Endothelial cell of umbilical vein (primary cell): ENCODE data around the gene FNDC3A. TPM values are rescaled to one million over a fixed set of nuclear protein-coding genes. Genes with fewer than 3 reads are reported as not detected.

Source experiments
- BruUV-seq: library from RNA; stranded (reverse); fragments of 400-500 nt; replicated peaks from 2 replicates; lab custom pipeline; 2021; lab: Mats Ljungman, UMichigan
- CTCF ChIA-PET: fragments of 300-600, 350-600 bp; sonication (Branson Sonifier 250); formaldehyde crosslinking; loops from one replicate; lab custom pipeline; 2021; ENCODE audit warnings: antibody characterized with exemption, inconsistent platforms; lab: Charles Lee
- POLR2A ChIA-PET: fragments of 300-600, 350-600 bp; sonication (Branson Sonifier 250); formaldehyde crosslinking; loops from one replicate; lab custom pipeline; 2021; ENCODE audit warnings: antibody characterized with exemption, inconsistent platforms; lab: Charles Lee
- DNase-seq: peaks from one replicate; pipeline ENCODE4 v3.0.0-alpha.2; 2011; ENCODE audit warnings: low read depth, low spot score
- FAIRE-seq: peaks from 2 replicates; lab custom pipeline; 2011; peaks lifted over from hg19 to GRCh38; lab: Jason Lieb, UNC
- H2AFZ ChIP-seq: 2 replicates; pipeline ENCODE4 v1.6.0; 2012; ENCODE audit warnings: low read depth, low read length, control low read depth, inconsistent platforms
- H3K27ac ChIP-seq: 2 replicates; pipeline ENCODE4 v1.5.1; 2011; ENCODE audit warnings: low read depth, mild to moderate bottlenecking, control low read depth, low read length, moderate library complexity; ENCODE audit not compliant: insufficient read depth
- H3K27me3 ChIP-seq, 2 experiments: 2 replicates each; pipeline versions ENCODE4 v1.6.0 to v1.6.1; 2011; ENCODE audit warnings: low read length in 2 of 2, mixed read lengths in 1 of 2; ENCODE audit not compliant: control insufficient read depth in 2 of 2, insufficient read depth in 2 of 2
- H3K36me3 ChIP-seq, 2 experiments: 2 replicates in 1 of 2; 3 replicates in 1 of 2; pipeline ENCODE4 v1.5.1; 2011; ENCODE audit warnings: low read length in 2 of 2, mild to moderate bottlenecking in 1 of 2, moderate library complexity in 1 of 2; ENCODE audit not compliant: control insufficient read depth in 2 of 2, insufficient read depth in 2 of 2; ENCODE audit errors: extremely low read depth in 1 of 2
- H3K4me1 ChIP-seq: 3 replicates; pipeline ENCODE4 v1.5.1; 2011; ENCODE audit warnings: mild to moderate bottlenecking, low read length; ENCODE audit not compliant: control insufficient read depth, insufficient read depth; ENCODE audit errors: extremely low read depth
- H3K4me2 ChIP-seq: 2 replicates; pipeline ENCODE4 v1.6.1; 2011; ENCODE audit warnings: low read length, control low read depth, mixed read lengths; ENCODE audit not compliant: insufficient read depth
- H3K4me3 ChIP-seq, 3 experiments: fragments of 200-600 bp in 1 of 3; sonication (generic), shearing (Covaris generic) in 1 of 3; replicated peaks in 1 of 3; 2 replicates each; pipeline ENCODE4 v1.5.1; 2011 to 2016; ENCODE audit warnings: control low read depth in 3 of 3, low read length in 3 of 3, mild to moderate bottlenecking in 2 of 3, inconsistent platforms in 1 of 3, low read depth in 1 of 3, moderate library complexity in 1 of 3; ENCODE audit not compliant: insufficient read depth in 1 of 3
- H3K79me2 ChIP-seq: 2 replicates; pipeline ENCODE4 v1.6.0; 2012; ENCODE audit warnings: low read length, inconsistent platforms; ENCODE audit not compliant: control insufficient read depth, insufficient read depth
- H3K9ac ChIP-seq: replicated peaks from 2 replicates; pipeline ENCODE3; 2011; ENCODE audit warnings: low read length, control low read depth; ENCODE audit not compliant: insufficient read depth; ENCODE audit errors: extremely low read depth
- H3K9me1 ChIP-seq: replicated peaks from 3 replicates; pipeline ENCODE4 v1.6.0; 2011; ENCODE audit warnings: mild to moderate bottlenecking, low read length; ENCODE audit not compliant: control insufficient read depth, insufficient read depth; ENCODE audit errors: extremely low read depth
- H3K9me3 ChIP-seq: replicated peaks from 2 replicates; pipeline ENCODE4 v1.5.1; 2012; ENCODE audit warnings: low read length, inconsistent platforms; ENCODE audit not compliant: control insufficient read depth, insufficient read depth
- H4K20me1 ChIP-seq: replicated peaks from 2 replicates; pipeline ENCODE3; 2011; ENCODE audit warnings: mild to moderate bottlenecking, low read length; ENCODE audit not compliant: control insufficient read depth, insufficient read depth; ENCODE audit errors: extremely low read depth
- EZH2 ChIP-seq: IDR thresholded peaks from 2 replicates; pipeline ENCODE4 v1.6.1; 2012; ENCODE audit warnings: borderline replicate concordance, low read depth, mild to moderate bottlenecking, moderate library complexity, low read length, inconsistent platforms; ENCODE audit not compliant: severe bottlenecking
- FOS ChIP-seq: IDR thresholded peaks from 2 replicates; pipeline ENCODE4 v1.6.1; 2011; ENCODE audit warnings: mild to moderate bottlenecking, low read length, moderate library complexity, borderline replicate concordance; ENCODE audit not compliant: insufficient read depth
- GATA2 ChIP-seq: IDR thresholded peaks from 2 replicates; pipeline ENCODE4 v1.7.0; 2011; ENCODE audit warnings: low read depth, mild to moderate bottlenecking, moderate library complexity, mixed read lengths, low read length; ENCODE audit not compliant: insufficient read length, insufficient read depth
- JUN ChIP-seq: IDR thresholded peaks from 2 replicates; pipeline ENCODE4 v1.6.1; 2011; ENCODE audit warnings: borderline replicate concordance, low read depth; ENCODE audit not compliant: insufficient read length, insufficient read depth
- MYC ChIP-seq: IDR thresholded peaks from one replicate; pipeline ENCODE4 v1.6.1; 2011; ENCODE audit warnings: mild to moderate bottlenecking, low read depth, low read length
- POLR2A ChIP-seq: IDR thresholded peaks from 2 replicates; pipeline ENCODE4 v1.6.1; 2012; ENCODE audit warnings: low read depth, mild to moderate bottlenecking, control low read depth, low read length
- POLR2AphosphoS5 ChIP-seq: IDR thresholded peaks from 2 replicates; pipeline ENCODE4 v1.6.1; 2012; ENCODE audit warnings: low read depth, mild to moderate bottlenecking, control low read depth, low read length, moderate library complexity; ENCODE audit not compliant: insufficient read depth
- dilution Hi-C: fragments of 300-500 bp; cut with MboI; formaldehyde crosslinking; loops from one replicate; pipeline ENCODE4 v1.15.0; 2019; ENCODE audit warnings: low sequenced_read_pairs; ENCODE audit not compliant: extremely low pct_ligation_motif_present
- intact Hi-C: fragments of 100-400 bp; cut with micrococcal nuclease; formaldehyde crosslinking; loops from one replicate; pipeline ENCODE4 v1.10.0; 2022
- polyA plus RNA-seq, 4 experiments: library from polyadenylated mRNA; depleted of rRNA in 3 of 4; stranded (reverse) in 3 of 4; unstranded in 1 of 4; fragments of >200 nt; gene quantifications; 2 replicates each; pipeline versions ENCODE4 v1.2.1 to v1.2.3, GENCODE V29; 2011 to 2012; ENCODE audit warnings: missing spikeins in 1 of 4
- total RNA-seq: library from RNA; stranded (reverse); gene quantifications from 2 replicates; pipeline ENCODE4 v1.2.3, GENCODE V29; 2021
- TF ChIP-seq, protein P1 (sequence below): IDR thresholded peaks from 2 replicates; pipeline ENCODE4 v1.6.1; 2011; ENCODE audit not compliant: insufficient read depth, insufficient read length
- TF ChIP-seq, protein P2 (sequence below), 2 donors: IDR thresholded peaks; 1 replicate in 1 of 2; 2 replicates in 1 of 2; pipeline ENCODE4 v1.5.1; 2011; ENCODE audit warnings: low read length in 2 of 2, mild to moderate bottlenecking in 2 of 2, moderate library complexity in 2 of 2, control low read depth in 1 of 2, inconsistent platforms in 1 of 2, low read depth in 1 of 2; ENCODE audit not compliant: insufficient read depth in 1 of 2; ENCODE audit errors: extremely low read depth in 1 of 2

The FNDC3A gene
- total and polyA plus RNA-seq, 2 donors (not counting 3 experiments of a cell fraction or from before 2014, with no cell fraction given): 26.3 to 50.8 TPM

DNA sequence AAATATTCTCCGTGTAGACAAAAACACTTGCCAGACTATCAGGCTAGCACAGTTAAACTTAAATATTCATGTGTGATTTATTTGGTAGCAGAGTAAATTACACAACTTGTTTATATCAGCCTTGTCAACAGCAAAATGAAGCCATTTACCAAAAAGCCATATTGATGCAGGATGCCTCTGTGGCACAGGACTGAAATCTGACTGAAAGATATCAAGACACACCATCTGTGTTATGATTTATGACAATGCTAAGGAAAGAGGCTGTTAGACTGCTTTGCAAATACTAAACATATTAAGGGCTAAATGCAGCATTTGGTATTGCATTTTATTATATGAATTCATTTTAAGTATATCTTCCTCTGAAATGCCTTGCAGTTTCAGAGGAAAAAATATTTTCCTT is 44.8 kb upstream of the FNDC3A start:
- Histone ChIP-seq H3K4me1 (no peaks in the 10 kb centered on the region), H3K4me2 (no peak overlapping the region), H3K27me3 (peaks cover 9 to 19% of the 10 kb centered on the region in 2 experiments), H3K9me3 (no peaks in the 10 kb centered on the region), H3K79me2 (no peaks in the 10 kb centered on the region), H3K9me1 (no peaks in the 10 kb centered on the region), H4K20me1 (no peaks in the 10 kb centered on the region), H3K27ac (no peak overlapping the region), H2AFZ (no peak overlapping the region), H3K36me3 (no peaks in the 10 kb centered on the region), H3K4me3 (no peak overlapping the region), H3K9ac (no peak overlapping the region)
- POLR2A ChIA-PET: no interaction called here
- FAIRE-seq (no peak), DNase-seq (no peak)
- no TSS peak for BruUV-seq
- intact Hi-C loops (no loop called here), dilution Hi-C loops (no loop called here)
- CTCF ChIA-PET: no interaction called here
- TF ChIP-seq MYC (no peak), POLR2A (no peak), FOS (no peak), JUN (no peak), POLR2AphosphoS5 (no peak), EZH2 (no peak), GATA2 (no peak)
- TF ChIP-seq, protein P1, sequence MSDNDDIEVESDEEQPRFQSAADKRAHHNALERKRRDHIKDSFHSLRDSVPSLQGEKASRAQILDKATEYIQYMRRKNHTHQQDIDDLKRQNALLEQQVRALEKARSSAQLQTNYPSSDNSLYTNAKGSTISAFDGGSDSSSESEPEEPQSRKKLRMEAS: no peak
- TF ChIP-seq, protein P2, sequence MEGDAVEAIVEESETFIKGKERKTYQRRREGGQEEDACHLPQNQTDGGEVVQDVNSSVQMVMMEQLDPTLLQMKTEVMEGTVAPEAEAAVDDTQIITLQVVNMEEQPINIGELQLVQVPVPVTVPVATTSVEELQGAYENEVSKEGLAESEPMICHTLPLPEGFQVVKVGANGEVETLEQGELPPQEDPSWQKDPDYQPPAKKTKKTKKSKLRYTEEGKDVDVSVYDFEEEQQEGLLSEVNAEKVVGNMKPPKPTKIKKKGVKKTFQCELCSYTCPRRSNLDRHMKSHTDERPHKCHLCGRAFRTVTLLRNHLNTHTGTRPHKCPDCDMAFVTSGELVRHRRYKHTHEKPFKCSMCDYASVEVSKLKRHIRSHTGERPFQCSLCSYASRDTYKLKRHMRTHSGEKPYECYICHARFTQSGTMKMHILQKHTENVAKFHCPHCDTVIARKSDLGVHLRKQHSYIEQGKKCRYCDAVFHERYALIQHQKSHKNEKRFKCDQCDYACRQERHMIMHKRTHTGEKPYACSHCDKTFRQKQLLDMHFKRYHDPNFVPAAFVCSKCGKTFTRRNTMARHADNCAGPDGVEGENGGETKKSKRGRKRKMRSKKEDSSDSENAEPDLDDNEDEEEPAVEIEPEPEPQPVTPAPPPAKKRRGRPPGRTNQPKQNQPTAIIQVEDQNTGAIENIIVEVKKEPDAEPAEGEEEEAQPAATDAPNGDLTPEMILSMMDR (IDR thresholded peaks at IDR 0.05; ENCODE audit: extremely low read depth in 1 of 2, insufficient read depth in 1 of 2, low read depth in 1 of 2, low read length in 2 of 2): no peak
